ENCODE measurements around the gene DENND5B.

DNA sequence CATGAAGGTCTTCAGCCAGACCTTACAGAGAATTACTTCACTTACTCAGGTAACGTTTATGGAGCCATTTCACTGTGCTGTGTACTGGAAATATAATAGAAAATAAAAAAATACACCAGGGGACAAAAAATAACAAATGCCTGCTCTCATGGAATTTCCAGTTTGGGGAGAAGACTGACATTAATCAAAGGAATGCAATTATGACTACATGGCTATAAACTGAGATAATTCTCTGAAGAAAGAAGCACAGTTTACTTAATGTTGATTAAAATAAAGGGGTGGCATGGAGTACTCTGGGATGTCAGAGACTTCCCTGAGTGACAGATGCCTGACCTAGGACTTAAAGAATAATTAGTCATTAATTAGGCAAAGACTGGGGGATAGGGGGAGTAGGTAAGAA, 59.0 kb downstream of the DENND5B start:
- TF ChIP-seq CTCF (IDR thresholded peaks at IDR 0.05 in 8 of 11, conservative IDR thresholded peaks at IDR 0.05 in 3 of 11) = no peak
- no peak for TF ChIP-seq POLR2A (IDR thresholded peaks at IDR 0.05)
